ENCODE results near the gene LCOR.
"Not testable (repeated sequence)": the region's sequence is repeated elsewhere in the genome, so short reads cannot be mapped to it uniquely, and the experiment has no call there.

The LCOR gene

GRCh38 chr10:96831867-96832720 is at the start of gene LCOR:
LCOR (plus strand) TSS chr10:96832298; CDS start chr10:96949058, 116,760 bp downstream.
- peak; percentile 98 for DNase-seq (ENCODE audit: low spot score)

- DNase-seq (ENCODE audit: low spot score): no peak
These were observed 47.8 kb upstream of the LCOR start for GRCh38 chr10:96784253-96784652.

DNA sequence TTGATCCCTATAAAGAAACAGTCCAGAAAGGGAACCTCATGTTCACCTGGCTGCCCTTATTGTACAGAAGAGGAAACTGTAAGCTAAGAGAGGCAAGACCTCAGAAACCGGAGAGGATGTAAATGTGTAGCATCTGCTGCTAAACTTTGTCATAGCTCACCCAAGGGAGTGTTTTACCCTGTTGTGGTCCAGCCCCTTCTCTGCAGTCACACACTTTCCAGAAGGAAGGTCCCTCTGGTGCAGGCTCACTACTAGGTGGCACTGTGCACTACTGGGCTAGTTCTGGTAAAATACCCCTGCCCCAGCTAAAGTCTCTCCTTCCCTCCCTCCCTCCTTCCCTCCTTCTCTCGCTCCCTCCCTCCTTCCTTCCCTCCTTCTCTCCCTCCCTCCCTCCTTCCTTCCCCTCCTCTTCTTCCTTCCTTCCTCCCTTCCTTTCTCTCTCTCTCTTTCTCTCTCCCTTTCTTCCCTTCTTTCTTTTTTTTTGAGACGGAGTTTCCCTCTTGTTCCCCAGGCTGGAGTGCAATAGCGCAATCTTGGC is 42.5 kb upstream of the LCOR start:
- no peak for DNase-seq (ENCODE audit: low spot score)

- DNase-seq (ENCODE audit: low spot score): no peak
These were observed 40.2 kb upstream of the LCOR start for GRCh38 chr10:96791902-96792301.

DNA sequence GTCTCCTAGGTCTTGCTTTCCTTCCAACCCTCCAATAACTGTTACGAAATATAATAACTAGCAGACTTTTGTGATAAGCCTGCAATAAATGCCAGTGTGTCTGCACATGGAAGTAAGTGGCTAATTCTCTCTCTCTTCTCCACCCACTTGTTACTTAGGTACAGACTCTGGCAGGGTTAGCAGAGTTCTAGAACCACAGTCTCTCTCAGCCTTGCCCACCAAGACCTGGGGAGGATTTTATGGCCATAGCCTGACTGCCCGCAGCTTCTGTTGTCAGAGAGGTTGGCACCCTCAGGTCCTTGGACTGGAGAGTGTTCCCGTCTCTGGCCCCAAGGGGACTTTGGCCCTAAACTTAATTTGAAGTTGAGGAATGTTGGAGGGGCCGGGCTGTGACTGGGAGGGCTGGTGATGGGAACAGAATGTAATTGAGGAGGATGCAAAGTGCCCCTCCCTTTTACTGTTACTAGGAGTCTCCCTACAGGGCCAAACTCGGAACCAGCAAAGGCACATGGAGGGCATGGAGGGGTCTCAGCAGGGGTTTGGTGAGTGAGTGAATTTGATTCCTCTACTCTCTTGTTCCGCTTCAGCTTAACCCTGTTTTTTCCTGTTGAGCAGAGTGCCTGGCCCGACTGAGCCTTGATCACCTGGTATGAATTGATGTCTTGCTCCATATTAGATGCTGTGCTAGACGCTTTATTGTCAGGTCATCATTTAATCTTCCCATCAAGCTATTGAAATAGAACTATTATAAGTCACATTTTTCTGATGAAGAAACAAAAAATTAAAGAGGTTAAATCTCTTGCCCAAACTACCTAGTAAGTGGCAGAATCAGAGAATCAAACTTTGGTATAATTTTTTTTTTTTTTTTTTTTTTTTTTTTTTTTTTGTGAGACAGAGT is 37.0 kb upstream of the LCOR start:
- peak; percentile 9 for DNase-seq (ENCODE audit: low spot score)

- DNase-seq (ENCODE audit: low spot score): no peak
These were observed 34.6 kb upstream of the LCOR start for GRCh38 chr10:96797485-96797884.

DNA sequence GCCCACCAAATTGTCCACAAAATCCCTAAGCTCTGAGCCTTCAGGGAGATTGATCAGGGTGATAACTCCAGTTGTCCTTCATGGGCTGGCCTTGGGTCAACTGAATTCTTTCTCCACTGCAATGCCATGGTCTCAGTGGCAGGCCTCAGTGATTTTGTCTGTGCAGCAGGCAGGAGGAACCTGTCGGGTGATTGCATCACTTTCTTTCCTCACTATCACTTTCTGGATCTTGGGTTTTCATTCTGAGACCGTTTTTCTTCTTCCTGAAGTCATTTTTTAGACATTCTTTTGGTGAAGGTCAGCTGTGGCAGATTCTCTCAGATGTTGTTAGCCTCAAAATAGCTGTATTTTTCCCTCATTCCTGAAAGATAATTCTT is 28.8 kb upstream of the LCOR start:
- no peak for DNase-seq (ENCODE audit: low spot score)

GRCh38 chr10:96814264-96814663 is 17.8 kb upstream of the LCOR start:
- peak; percentile 58 for DNase-seq (ENCODE audit: low spot score)

GRCh38 chr10:96818971-96819370 is 13.1 kb upstream of the LCOR start:
- DNase-seq (ENCODE audit: low spot score): not testable (repeated sequence)

DNA sequence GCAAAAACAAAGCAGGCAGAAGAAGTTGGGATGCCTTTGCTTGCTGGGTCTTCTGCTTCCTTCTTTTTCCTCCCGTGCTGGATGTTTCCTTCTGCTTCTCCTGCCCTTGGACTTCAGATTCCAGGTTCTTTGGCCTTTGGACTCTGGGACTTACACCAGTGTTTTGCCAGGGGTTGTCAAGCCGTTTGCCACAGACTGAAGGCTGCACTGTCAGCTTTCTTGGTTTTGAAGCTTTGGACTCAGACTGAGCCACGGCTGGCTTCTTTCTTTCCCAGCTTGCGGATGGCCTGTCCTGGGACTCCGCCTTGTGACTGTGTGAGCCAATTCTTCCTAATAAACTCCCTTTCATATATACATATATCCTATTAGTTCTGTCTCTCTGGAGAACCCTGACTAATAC is 11.3 kb upstream of the LCOR start:
- no peak for DNase-seq (ENCODE audit: low spot score)

DNA sequence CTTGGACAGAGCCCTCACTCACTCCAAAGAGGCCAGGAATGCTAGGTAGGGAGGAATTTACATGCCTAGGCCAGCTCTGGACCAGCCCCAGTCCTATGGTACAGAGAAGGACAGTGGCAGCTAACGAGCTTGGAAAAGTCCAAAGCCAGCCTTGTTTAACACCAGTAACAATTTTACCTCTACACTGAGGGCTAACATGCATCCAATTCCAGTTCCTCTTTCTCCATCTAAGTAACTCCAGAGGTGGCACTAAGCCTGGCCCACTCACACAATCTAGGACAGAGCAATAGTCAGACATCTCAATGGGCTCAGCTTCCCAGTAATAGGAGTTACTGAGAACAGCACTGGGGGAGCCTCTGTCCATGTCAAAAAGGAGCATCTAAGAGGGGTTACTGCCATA is 5.7 kb upstream of the LCOR start:
- no peak for DNase-seq (ENCODE audit: low spot score)

- DNase-seq (ENCODE audit: low spot score): no peak
These were observed 3.5 kb upstream of the LCOR start for GRCh38 chr10:96828609-96829008.

DNA sequence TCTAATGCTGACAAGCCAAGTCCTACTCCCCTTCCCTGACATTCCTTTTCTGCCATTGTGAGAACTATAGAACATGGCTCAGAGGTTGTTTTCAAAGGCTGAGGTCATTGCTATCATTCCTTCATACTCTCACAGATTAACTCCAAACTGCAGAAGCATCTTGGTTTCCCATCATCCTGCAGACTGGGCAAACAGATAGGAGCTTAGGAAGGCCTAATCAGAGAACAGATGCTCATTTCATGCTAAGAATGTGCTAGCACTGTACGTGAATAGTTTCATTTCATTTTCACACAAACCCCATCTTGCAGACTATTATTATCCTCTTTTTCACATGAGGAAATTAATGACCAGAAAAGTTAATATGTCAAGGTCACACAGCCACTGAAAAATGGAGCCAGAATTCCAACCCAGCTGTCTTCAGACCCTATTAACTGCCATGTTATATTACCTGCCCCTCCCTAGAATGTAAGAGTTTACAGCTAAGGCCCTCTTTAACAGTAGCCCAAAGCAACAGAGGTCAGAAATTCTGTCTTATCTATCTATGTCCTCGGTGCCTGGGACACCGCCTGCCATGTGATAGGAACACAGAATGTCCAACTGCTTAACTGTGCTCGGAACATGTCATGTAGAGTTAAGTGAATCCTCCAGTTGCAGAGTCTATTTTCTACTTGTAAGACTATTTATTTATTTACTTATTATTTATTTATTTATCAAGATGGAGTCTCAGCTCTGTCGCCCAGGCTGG is 2.9 kb upstream of the LCOR start:
- DNase-seq (ENCODE audit: low spot score): no peak

- DNase-seq (ENCODE audit: low spot score): peak; percentile 31
These were observed 1.4 kb upstream of the LCOR start for GRCh38 chr10:96830511-96831199.

GRCh38 chr10:96831200-96831866 is 765 bp upstream of the LCOR start:
- no peak for DNase-seq (ENCODE audit: low spot score)

DNA sequence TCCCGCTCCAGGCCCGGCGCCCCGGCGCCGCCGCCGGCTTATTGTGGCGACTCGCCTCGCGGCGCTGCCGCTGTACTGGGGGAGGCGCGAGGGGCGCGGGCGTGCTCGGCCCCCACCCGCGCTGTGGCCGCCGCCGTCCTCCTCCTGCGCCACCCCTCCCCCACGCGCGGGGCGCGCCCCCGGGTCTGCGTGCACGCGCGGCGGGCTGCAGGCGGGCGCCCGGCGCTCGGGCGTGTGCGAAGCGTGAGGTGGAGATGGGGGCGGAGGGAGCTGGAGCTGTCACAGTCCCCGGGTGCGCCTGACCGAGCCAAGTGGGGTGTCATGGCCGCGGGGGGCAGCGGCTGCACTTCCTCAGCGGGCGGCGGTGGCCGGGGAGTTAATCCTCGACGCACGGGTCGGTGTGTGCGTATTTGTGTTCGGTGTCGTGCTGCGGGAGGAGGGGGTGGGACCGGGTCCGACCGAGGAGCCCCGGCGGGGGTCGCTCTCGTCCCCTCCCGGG is 672 bp downstream of the LCOR start:
- DNase-seq (ENCODE audit: low spot score): peak; percentile 91

DNA sequence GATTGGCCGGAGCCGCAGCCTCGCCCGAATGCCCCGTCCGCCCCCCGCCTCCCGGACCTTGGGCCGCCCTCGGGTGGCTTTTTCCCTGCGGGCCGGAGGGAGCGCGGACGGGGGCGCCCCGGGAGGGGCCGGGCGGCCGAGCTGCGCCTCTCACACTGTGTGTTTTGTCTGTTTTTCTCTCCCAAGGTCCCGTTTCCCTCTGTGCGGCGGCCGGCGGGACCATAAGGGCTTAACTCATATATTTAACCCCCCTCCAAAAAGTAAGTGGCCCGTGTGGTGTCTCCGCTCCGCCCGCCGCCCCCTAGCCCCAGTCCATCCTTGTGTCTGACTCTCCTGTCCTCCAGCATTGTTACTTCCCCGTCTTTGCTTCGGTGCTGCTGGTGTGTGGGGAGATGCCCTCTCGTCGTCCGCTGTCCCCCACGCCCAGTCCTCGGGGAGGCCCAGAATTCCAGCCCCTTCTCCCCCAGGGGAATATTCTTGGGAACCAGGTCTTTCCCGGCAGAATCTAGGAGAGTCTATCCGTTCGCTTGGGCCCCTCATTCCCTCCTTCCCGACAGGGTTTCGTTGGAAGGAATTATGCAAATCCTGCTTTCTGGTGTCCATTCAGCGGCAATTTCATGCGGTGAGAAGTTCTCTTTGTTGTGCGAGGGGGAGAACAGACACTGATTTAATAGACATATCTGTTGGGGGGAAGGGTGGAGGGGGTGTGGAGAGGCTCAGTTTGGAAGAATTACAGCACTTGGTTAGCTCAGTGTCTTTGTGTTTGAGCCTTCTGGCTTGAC is 1.3 kb downstream of the LCOR start:
- peak; percentile 49 for DNase-seq (ENCODE audit: low spot score)

- no peak for DNase-seq (ENCODE audit: low spot score)
These were observed 2.0 kb downstream of the LCOR start for GRCh38 chr10:96834120-96834519.

DNA sequence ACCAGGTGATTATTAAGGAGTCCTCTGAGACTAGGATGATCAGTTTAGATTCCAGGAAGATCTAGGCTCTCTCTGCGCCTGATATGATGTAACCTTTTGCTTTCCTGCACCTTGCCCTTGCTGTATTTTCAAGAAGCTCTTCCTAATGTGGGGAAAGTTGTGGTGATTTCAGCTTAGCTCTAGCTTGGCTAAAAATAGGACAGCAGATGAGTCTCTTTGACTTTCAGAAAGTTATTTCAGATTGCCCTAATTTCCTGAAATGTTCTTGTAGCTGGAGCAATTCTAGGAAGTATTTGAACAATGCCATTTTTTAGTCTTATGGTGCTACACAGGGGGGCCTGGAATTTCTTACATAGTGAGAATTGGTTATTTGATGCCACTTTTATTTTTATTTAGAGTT is 3.8 kb downstream of the LCOR start:
- DNase-seq (ENCODE audit: low spot score): peak; percentile 14

DNA sequence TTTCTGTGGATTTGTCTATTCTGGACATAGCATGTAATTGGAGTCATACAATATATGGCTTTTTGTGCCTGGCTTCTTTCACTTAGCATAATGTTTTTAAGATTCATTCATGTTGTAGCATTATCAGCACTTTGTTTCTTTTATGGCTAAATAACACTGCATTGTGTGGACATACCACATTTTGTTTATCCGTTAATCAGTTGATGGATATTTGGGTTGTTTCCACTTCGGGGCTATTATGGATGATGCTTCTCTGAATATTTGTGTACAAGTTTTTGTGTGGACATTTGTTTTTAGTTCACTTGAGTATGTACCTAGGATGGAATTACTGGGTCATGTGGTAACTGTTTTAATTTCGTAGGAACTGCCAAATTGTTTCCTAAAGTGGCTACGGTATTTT is 6.4 kb downstream of the LCOR start:
- no peak for DNase-seq (ENCODE audit: low spot score)
